Lower lobe of right lung (tissue), 2 donors: Measurements from ENCODE around the gene SERPINA3. TPM values are rescaled to one million over a fixed set of nuclear protein-coding genes. Genes with fewer than 3 reads are reported as not detected.

Experiments
- ATAC-seq, 2 donors: fragments of 200-7000 bp; cut with Tn5 transposase; one replicate each; pipeline ENCODE4 v1.9.1; 2020 to 2022; ENCODE audit warnings: mild to moderate bottlenecking in 2 of 2, moderate library complexity in 2 of 2
- DNase-seq: peaks from one replicate; pipeline ENCODE4 v3.0.0-alpha.2; 2020
- H3K27ac ChIP-seq: fragments of 200-600 bp; one replicate; pipeline ENCODE4 v1.8.0; 2022
- H3K27me3 ChIP-seq: fragments of 200-600 bp; one replicate; pipeline ENCODE4 v1.8.0; 2022; ENCODE audit warnings: low read depth
- H3K36me3 ChIP-seq: fragments of 200-600 bp; one replicate; pipeline ENCODE4 v1.8.0; 2022; ENCODE audit warnings: mild to moderate bottlenecking
- H3K4me1 ChIP-seq: fragments of 200-600 bp; one replicate; pipeline ENCODE4 v1.8.0; 2022
- H3K4me3 ChIP-seq: fragments of 200-600 bp; one replicate; pipeline ENCODE4 v1.8.0; 2022; ENCODE audit warnings: mild to moderate bottlenecking
- H3K9me3 ChIP-seq: fragments of 200-600 bp; one replicate; pipeline ENCODE4 v1.8.0; 2022
- CTCF ChIP-seq: fragments of 200-600 bp; IDR thresholded peaks from one replicate; pipeline ENCODE4 v1.8.0; 2022; ENCODE audit warnings: antibody characterized with exemption, mild to moderate bottlenecking
- intact Hi-C: fragments of 100-400 bp; cut with DNase I; formaldehyde crosslinking; loops from one replicate; pipeline ENCODE4 v1.11.0; 2022
- total RNA-seq: library from RNA; stranded (reverse); fragmentation: NEBNext Ultra II Directional; extraction: Animal tissue kit (Norgen Biotek cat#: 25700); gene quantifications from one replicate; pipeline ENCODE4 v1.2.1, GENCODE V29; 2021
- donor health status: DM: no; HTN: yes; CAD: no; lungs with severe emphysema.

Gene SERPINA3
- total RNA-seq, 1 donor from 2014 or later = 74.6 TPM

DNA sequence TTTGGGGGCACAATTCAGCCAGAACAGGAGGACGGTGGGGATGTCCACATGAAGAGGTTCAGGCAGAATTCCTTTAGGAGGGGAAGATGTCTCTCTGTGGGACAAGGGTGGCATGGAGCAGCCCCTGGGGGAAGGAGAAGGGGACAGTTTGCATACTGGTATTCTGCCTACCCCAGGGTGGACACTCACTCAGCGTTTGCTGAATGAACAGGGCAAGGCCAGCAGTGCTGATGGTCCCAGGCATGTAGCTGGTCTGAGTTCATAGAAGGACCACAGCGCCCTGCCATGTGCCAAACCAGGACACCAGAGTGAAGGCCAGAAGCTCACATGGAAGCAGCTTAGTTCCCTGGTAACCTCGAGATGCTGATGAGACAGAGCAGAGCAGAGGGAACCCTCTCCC lies 25.6 kb upstream of the SERPINA3 start:
- H3K4me3 ChIP-seq = no peak overlapping the region
- H3K9me3 ChIP-seq = no peaks in the 10 kb centered on the region
- no peaks in the 10 kb centered on the region for H3K36me3 ChIP-seq
- no peak overlapping the region for H3K27ac ChIP-seq
- DNase-seq (no peak), ATAC-seq (no peak)
- H3K4me1 ChIP-seq = no peaks in the 10 kb centered on the region
- no peak for TF ChIP-seq CTCF
- intact Hi-C loops = no loop called here
- H3K27me3 ChIP-seq = peaks cover 4% of the 10 kb centered on the region

DNA sequence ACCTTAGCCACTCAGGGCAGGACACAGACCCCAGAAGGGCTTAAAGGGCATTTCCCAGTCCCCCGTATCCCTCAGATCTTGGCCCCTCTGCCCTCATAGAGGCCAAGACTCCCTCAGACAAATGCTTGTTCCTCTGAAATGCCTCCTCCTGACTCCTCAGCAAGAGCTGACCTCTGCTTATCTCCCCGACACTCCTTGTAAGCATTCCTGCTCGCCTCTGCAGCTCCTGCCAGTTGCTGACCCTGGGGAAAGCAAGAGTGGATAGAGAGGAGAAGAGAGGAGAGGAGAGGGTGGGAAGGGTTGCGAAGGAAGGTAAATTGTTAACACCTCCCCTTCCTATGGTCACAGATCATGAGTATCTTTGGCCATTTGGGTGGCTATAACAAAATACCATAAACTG lies 23.9 kb upstream of the SERPINA3 start:
- H3K9me3 ChIP-seq = no peaks in the 10 kb centered on the region
- H3K4me3 ChIP-seq = no peak overlapping the region
- H3K36me3 ChIP-seq = no peaks in the 10 kb centered on the region
- no peak for TF ChIP-seq CTCF
- ATAC-seq (no peak), DNase-seq (no peak)
- no peak overlapping the region for H3K27ac ChIP-seq
- no peaks in the 10 kb centered on the region for H3K4me1 ChIP-seq
- peaks cover 4% of the 10 kb centered on the region for H3K27me3 ChIP-seq
- intact Hi-C loops = no loop called here

GRCh38 chr14:94591073-94591472 lies 21.1 kb upstream of the SERPINA3 start:
- no peak overlapping the region for H3K4me3 ChIP-seq
- no peaks in the 10 kb centered on the region for H3K4me1 ChIP-seq
- H3K27me3 ChIP-seq = peaks cover 4% of the 10 kb centered on the region
- no peaks in the 10 kb centered on the region for H3K9me3 ChIP-seq
- H3K36me3 ChIP-seq = no peaks in the 10 kb centered on the region
- no peak for DNase-seq
- no peak for TF ChIP-seq CTCF
- H3K27ac ChIP-seq = no peak overlapping the region
- ATAC-seq = no peak
- intact Hi-C loops = no loop called here

- H3K27ac ChIP-seq = no peak overlapping the region
- no peaks in the 10 kb centered on the region for H3K4me1 ChIP-seq
- TF ChIP-seq CTCF = no peak
- no peak overlapping the region for H3K4me3 ChIP-seq
- H3K27me3 ChIP-seq = peaks cover 4% of the 10 kb centered on the region
- no peak for ATAC-seq
- H3K36me3 ChIP-seq = no peaks in the 10 kb centered on the region
- no peak for DNase-seq
- intact Hi-C loops = no loop called here
- H3K9me3 ChIP-seq = no peaks in the 10 kb centered on the region
These were observed 20.3 kb upstream of the SERPINA3 start for GRCh38 chr14:94591871-94592270.

DNA sequence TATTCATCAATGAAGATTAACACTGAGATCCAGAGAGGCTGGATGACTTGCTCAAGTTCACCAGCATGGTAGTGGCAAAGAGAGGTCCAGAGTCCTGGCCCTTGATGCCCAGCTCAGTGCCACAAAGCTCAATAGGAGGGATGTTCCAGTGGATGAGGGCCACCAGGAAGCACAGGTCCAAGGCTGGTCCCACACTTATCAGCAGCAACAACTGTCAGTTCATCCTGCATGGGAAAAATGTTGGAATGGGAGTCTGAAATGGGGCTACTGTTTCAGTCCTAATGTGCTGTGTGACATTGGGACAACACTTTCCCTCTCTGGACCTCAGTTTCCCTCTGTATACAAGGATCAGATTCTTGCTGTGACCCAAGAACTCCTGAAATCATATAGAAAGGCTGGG lies 19.7 kb upstream of the SERPINA3 start:
- no peaks in the 10 kb centered on the region for H3K9me3 ChIP-seq
- peaks cover 4% of the 10 kb centered on the region for H3K27me3 ChIP-seq
- no peaks in the 10 kb centered on the region for H3K36me3 ChIP-seq
- DNase-seq (no peak), ATAC-seq (no peak)
- TF ChIP-seq CTCF = no peak
- intact Hi-C loops = no loop called here
- no peaks in the 10 kb centered on the region for H3K4me1 ChIP-seq
- H3K27ac ChIP-seq = no peak overlapping the region
- H3K4me3 ChIP-seq = no peak overlapping the region

DNA sequence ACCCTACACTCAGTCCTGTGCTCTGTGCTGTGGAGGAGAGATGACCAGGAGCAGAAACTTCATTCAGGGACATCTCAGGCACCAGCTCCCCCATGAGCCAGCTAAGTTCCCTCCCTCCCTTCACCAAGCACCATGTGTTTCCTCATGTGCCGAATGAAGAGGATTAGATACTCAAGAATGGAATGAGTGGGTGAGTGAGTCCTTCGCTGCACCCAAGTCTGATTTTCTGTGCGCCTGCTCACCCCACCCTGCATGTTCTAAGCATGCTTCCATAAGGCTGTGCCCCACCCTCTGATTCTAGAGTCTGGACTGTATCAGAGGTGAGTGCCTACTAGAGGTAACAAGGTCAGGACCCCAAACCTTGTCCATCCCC lies 18.8 kb upstream of the SERPINA3 start:
- Histone ChIP-seq H3K4me1 (no peaks in the 10 kb centered on the region), H3K36me3 (no peaks in the 10 kb centered on the region), H3K4me3 (no peak overlapping the region), H3K27me3 (no peaks in the 10 kb centered on the region), H3K27ac (no peak overlapping the region), H3K9me3 (no peaks in the 10 kb centered on the region)
- intact Hi-C loops = no loop called here
- DNase-seq = no peak
- no peak for ATAC-seq
- no peak for TF ChIP-seq CTCF
